Measurements from ENCODE around the gene FOXI1. TPM values are rescaled to one million over a fixed set of nuclear protein-coding genes. Genes with fewer than 3 reads are reported as not detected.

FOXI1 gene
- total RNA-seq, 4 donors from 2014 or later = not detected

DNA sequence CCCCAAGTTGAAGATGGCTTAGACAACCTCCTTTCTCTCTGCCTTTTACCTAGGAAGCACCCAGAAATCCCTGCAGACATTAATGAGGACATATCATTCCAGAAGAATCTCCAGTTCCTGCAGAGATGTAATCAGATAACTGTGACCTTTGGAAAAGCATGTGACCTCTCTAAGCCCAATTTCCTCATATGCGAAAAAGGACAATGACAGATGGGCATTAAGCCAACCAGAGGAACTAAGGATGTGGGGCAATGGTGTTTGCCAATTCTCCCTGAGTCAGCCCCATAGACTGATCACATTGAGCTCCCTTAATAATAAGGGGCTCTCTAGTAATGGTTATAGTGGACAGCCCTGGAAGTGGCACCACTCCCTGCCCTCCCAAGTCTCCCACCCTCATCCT is 10.1 kb upstream of the FOXI1 start:
- no peaks in the 10 kb centered on the region for H3K9me3 ChIP-seq
- no peaks in the 10 kb centered on the region for H3K36me3 ChIP-seq
- no peak for DNase-seq
- H3K4me1 ChIP-seq = no peaks in the 10 kb centered on the region
- no peak for TF ChIP-seq POLR2A (IDR thresholded peaks at IDR 0.05)
- TF ChIP-seq, protein P1, sequence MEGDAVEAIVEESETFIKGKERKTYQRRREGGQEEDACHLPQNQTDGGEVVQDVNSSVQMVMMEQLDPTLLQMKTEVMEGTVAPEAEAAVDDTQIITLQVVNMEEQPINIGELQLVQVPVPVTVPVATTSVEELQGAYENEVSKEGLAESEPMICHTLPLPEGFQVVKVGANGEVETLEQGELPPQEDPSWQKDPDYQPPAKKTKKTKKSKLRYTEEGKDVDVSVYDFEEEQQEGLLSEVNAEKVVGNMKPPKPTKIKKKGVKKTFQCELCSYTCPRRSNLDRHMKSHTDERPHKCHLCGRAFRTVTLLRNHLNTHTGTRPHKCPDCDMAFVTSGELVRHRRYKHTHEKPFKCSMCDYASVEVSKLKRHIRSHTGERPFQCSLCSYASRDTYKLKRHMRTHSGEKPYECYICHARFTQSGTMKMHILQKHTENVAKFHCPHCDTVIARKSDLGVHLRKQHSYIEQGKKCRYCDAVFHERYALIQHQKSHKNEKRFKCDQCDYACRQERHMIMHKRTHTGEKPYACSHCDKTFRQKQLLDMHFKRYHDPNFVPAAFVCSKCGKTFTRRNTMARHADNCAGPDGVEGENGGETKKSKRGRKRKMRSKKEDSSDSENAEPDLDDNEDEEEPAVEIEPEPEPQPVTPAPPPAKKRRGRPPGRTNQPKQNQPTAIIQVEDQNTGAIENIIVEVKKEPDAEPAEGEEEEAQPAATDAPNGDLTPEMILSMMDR (IDR thresholded peaks at IDR 0.05 in 4 of 5, conservative IDR thresholded peaks at IDR 0.05 in 1 of 5) = no peak
- no peak overlapping the region for H3K27ac ChIP-seq
- H3K4me3 ChIP-seq = no peak overlapping the region
- H3K27me3 ChIP-seq = no peaks in the 10 kb centered on the region
- no peak for ATAC-seq
- in situ Hi-C loops (cut with MboI; ENCODE audit: low sequenced_read_pairs in 4 of 4) (no loop called here), intact Hi-C loops (cut with DNase I; ENCODE audit: low total_unique reads) (no loop called here)

DNA sequence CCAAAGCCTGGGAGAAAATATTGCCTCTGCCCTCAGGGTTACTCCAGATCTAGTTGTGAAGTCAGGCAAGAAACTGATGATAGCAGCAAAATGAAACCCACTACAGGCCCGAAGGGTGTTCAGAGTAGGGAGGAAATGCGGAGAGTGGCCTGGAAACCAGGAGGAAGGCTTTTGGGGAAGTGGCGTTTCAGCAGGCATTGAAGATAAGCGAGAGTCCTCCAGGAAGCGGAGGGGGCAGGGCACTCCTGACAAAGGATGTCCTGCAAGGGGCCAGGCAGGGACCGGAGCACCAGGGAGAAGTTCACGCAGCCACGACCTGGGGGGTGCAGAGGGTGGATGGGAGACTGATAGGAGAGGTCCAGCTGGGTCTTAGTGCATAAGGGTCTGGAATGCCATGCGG is 7.8 kb upstream of the FOXI1 start:
- no peak for ATAC-seq
- TF ChIP-seq, protein P1 (IDR thresholded peaks at IDR 0.05 in 4 of 5, conservative IDR thresholded peaks at IDR 0.05 in 1 of 5) = no peak
- TF ChIP-seq POLR2A (IDR thresholded peaks at IDR 0.05) = no peak
- no peak overlapping the region for H3K4me3 ChIP-seq
- DNase-seq = peak in 1 of 2 donors; percentile 14
- H3K9me3 ChIP-seq = no peaks in the 10 kb centered on the region
- H3K27me3 ChIP-seq = no peaks in the 10 kb centered on the region
- H3K36me3 ChIP-seq = no peaks in the 10 kb centered on the region
- intact Hi-C loops (cut with DNase I; ENCODE audit: low total_unique reads) (no loop called here), in situ Hi-C loops (cut with MboI; ENCODE audit: low sequenced_read_pairs in 4 of 4) (no loop called here)
- H3K27ac ChIP-seq = no peak overlapping the region
- no peaks in the 10 kb centered on the region for H3K4me1 ChIP-seq

DNA sequence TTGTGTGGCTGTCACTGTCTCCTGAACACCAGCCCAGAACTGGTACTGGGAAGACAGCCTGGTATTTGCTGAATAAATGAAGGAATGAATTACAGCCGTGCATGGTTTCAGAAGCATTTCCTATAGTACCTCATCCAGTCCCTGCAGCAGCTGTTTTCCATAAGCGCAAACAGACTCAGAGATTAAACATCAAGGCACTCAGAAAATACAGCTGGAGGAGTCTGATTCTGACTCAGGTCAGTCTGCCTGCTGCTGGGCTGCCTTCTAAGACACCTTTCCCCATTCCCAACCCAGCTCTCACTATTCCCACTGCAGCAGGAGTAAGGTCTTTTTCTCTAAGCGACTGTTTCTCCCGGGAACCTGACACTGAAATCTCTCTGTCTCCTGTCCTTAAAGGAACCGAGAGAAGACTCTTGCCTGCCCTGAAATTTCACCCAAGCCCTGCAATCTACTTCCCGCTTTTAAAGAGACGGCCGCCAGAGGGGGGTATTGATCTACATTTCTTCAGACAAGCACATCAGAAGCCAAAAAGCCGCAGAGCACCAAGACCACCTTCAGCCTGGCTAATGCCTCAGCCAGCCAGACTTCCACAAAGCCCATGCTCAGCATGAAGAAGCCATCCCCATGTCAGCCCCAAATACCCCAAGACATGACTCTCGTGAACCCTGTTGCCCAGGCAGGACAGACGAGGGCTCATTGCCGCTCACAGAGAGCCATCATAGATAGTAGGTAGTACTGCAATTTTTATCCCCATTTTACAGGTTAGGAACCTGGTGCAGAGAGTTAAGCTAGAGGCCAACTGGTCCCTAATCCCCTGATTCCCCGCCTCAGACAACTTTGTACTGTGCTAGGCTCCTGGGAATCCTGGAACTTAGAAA is 5.4 kb upstream of the FOXI1 start:
- TF ChIP-seq, protein P1 (IDR thresholded peaks at IDR 0.05 in 4 of 5, conservative IDR thresholded peaks at IDR 0.05 in 1 of 5) = peak; percentile 9 to 33 (median 28)
- no peak for TF ChIP-seq POLR2A (IDR thresholded peaks at IDR 0.05)
- Histone ChIP-seq H3K36me3 (no peaks in the 10 kb centered on the region), H3K27ac (no peak overlapping the region), H3K27me3 (no peaks in the 10 kb centered on the region), H3K4me3 (no peak overlapping the region), H3K9me3 (no peaks in the 10 kb centered on the region), H3K4me1 (no peaks in the 10 kb centered on the region)
- intact Hi-C loops (cut with DNase I; ENCODE audit: low total_unique reads) = no loop called here
- ATAC-seq (no peak), DNase-seq (peak; percentile 8 to 22)
- in situ Hi-C loops (cut with MboI; ENCODE audit: low sequenced_read_pairs in 4 of 4) = no loop called here

DNA sequence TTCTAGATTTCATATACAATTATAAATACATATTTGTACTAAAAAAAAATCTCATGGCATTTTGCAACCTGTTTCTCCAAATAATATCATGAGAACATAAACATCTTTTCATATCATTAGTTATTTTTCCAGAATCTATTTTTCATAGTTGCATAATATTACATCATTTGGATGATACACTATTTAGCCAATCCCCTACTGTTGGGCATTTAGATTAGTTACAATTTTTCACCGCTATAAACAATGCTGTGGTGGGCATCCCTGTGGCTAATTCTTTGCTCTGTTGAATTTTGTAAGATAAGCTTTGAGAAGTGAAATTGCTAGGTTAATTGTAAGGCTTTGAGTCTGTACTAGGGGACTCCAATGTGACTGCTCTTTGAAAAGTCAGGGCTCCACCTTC is 2.2 kb upstream of the FOXI1 start:
- Histone ChIP-seq H3K4me1 (no peaks in the 10 kb centered on the region), H3K4me3 (no peak overlapping the region), H3K27ac (no peak overlapping the region), H3K9me3 (no peaks in the 10 kb centered on the region), H3K27me3 (no peaks in the 10 kb centered on the region), H3K36me3 (no peaks in the 10 kb centered on the region)
- in situ Hi-C loops (cut with MboI; ENCODE audit: low sequenced_read_pairs in 4 of 4) = no loop called here
- DNase-seq (no peak), ATAC-seq (no peak)
- TF ChIP-seq POLR2A (IDR thresholded peaks at IDR 0.05) = no peak
- TF ChIP-seq, protein P1 (IDR thresholded peaks at IDR 0.05 in 4 of 5, conservative IDR thresholded peaks at IDR 0.05 in 1 of 5) = no peak
- intact Hi-C loops (cut with DNase I; ENCODE audit: low total_unique reads) = no loop called here
